WTC11 (cell line): ENCODE data around the gene MMP8. TPM values are rescaled to one million over a fixed set of nuclear protein-coding genes. Genes with fewer than 3 reads are reported as not detected.
"Not testable (repeated sequence)": the region's sequence is repeated elsewhere in the genome, so short reads cannot be mapped to it uniquely, and the experiment has no call there.

Experiments
- ATAC-seq: fragments of 200-7000 bp; cut with Tn5 transposase; 2 replicates; pipeline ENCODE4 v1.10.0; 2021; ENCODE audit warnings: mild to moderate bottlenecking, moderate library complexity
- CTCF ChIA-PET: fragments of 300-600 bp; sonication (Branson Sonifier 250); formaldehyde crosslinking; loops from one replicate; lab custom pipeline; 2021; ENCODE audit warnings: antibody characterized with exemption; lab: Charles Lee
- POLR2A ChIA-PET: fragments of 350-600 bp; sonication (Branson Sonifier 250); formaldehyde crosslinking; loops from one replicate; lab custom pipeline; 2021; ENCODE audit warnings: antibody characterized with exemption; lab: Charles Lee
- DNase-seq: peaks from one replicate; pipeline ENCODE4 v3.0.0; 2021; ENCODE audit warnings: low spot score
- H3K27ac Mint-ChIP-seq: 2 replicates; pipeline ENCODE4 v1.8.0; 2021; ENCODE audit warnings: mixed read lengths
- H3K27me3 Mint-ChIP-seq: 2 replicates; pipeline ENCODE4 v1.8.0; 2021; ENCODE audit warnings: low read depth, mild to moderate bottlenecking, moderate library complexity, mixed read lengths
- H3K36me3 Mint-ChIP-seq: 2 replicates; pipeline ENCODE4 v1.8.0; 2021; ENCODE audit warnings: mixed read lengths
- H3K4me1 Mint-ChIP-seq: 2 replicates; pipeline ENCODE4 v1.8.0; 2022; ENCODE audit warnings: mixed read lengths
- H3K4me3 Mint-ChIP-seq: 2 replicates; pipeline ENCODE4 v1.8.0; 2021; ENCODE audit warnings: mild to moderate bottlenecking, moderate library complexity, mixed read lengths
- H3K9me3 Mint-ChIP-seq: 2 replicates; pipeline ENCODE4 v1.8.0; 2021; ENCODE audit warnings: mixed read lengths
- ELF4 ChIP-seq: sonication (generic); formaldehyde crosslinking; IDR thresholded peaks from 2 replicates; pipeline ENCODE4 v1.8.1; 2022; ENCODE audit warnings: low read depth, mild to moderate bottlenecking, moderate library complexity, missing genetic modification reagents
- EMX1 ChIP-seq: fragments of 250-450 bp; sonication (Bioruptor Pico); IDR thresholded peaks from 2 replicates; pipeline ENCODE4 v1.8.0; 2021; ENCODE audit warnings: mild to moderate bottlenecking
- FOXP1 ChIP-seq: sonication (generic); formaldehyde crosslinking; IDR thresholded peaks from 2 replicates; pipeline ENCODE4 v1.8.0; 2022; ENCODE audit warnings: missing genetic modification reagents, mild to moderate bottlenecking, moderate library complexity, borderline replicate concordance
- RELA ChIP-seq: sonication (generic); formaldehyde crosslinking; IDR thresholded peaks from 2 replicates; pipeline ENCODE4 v1.8.1; 2022; ENCODE audit warnings: missing genetic modification reagents, mild to moderate bottlenecking, borderline replicate concordance
- SOX15 ChIP-seq: fragments of 250-450 bp; sonication (Bioruptor Pico); IDR thresholded peaks from 2 replicates; pipeline ENCODE4 v1.9.0; 2021; ENCODE audit warnings: mild to moderate bottlenecking
- USF1 ChIP-seq: sonication (generic); formaldehyde crosslinking; IDR thresholded peaks from 2 replicates; pipeline ENCODE4 v1.8.0; 2022; ENCODE audit warnings: mild to moderate bottlenecking, missing genetic modification reagents
- ZNF671 ChIP-seq: fragments of 250-450 bp; sonication (Bioruptor Pico); IDR thresholded peaks from 2 replicates; pipeline ENCODE4 v1.8.0; 2021; ENCODE audit warnings: mild to moderate bottlenecking
- total RNA-seq: library from RNA; stranded (reverse); gene quantifications from 3 replicates; pipeline ENCODE4 v1.2.3, GENCODE V29; 2021
- TF ChIP-seq, protein P1 (sequence below): sonication (generic); formaldehyde crosslinking; IDR thresholded peaks from 2 replicates; pipeline ENCODE4 v1.8.0; 2022; ENCODE audit warnings: missing genetic modification reagents
- TF ChIP-seq, protein P2 (sequence below): sonication (generic); formaldehyde crosslinking; IDR thresholded peaks from 2 replicates; pipeline ENCODE4 v1.8.1; 2023; ENCODE audit warnings: mild to moderate bottlenecking, missing genetic modification reagents
- TF ChIP-seq, protein P3 (sequence below): fragments of 200-600 bp; IDR thresholded peaks from 2 replicates; pipeline ENCODE4 v1.8.0; 2022; ENCODE audit warnings: antibody characterized with exemption
- TF ChIP-seq, protein P4 (sequence below): sonication (generic); formaldehyde crosslinking; IDR thresholded peaks from 2 replicates; pipeline ENCODE4 v1.8.0; 2022; ENCODE audit warnings: mild to moderate bottlenecking, missing genetic modification reagents

MMP8 gene
- total RNA-seq, 1 experiment from 2014 or later: not detected

GRCh38 chr11:102734650-102735049, 9.9 kb upstream of the MMP8 start (continued):
- TF ChIP-seq, protein P1, sequence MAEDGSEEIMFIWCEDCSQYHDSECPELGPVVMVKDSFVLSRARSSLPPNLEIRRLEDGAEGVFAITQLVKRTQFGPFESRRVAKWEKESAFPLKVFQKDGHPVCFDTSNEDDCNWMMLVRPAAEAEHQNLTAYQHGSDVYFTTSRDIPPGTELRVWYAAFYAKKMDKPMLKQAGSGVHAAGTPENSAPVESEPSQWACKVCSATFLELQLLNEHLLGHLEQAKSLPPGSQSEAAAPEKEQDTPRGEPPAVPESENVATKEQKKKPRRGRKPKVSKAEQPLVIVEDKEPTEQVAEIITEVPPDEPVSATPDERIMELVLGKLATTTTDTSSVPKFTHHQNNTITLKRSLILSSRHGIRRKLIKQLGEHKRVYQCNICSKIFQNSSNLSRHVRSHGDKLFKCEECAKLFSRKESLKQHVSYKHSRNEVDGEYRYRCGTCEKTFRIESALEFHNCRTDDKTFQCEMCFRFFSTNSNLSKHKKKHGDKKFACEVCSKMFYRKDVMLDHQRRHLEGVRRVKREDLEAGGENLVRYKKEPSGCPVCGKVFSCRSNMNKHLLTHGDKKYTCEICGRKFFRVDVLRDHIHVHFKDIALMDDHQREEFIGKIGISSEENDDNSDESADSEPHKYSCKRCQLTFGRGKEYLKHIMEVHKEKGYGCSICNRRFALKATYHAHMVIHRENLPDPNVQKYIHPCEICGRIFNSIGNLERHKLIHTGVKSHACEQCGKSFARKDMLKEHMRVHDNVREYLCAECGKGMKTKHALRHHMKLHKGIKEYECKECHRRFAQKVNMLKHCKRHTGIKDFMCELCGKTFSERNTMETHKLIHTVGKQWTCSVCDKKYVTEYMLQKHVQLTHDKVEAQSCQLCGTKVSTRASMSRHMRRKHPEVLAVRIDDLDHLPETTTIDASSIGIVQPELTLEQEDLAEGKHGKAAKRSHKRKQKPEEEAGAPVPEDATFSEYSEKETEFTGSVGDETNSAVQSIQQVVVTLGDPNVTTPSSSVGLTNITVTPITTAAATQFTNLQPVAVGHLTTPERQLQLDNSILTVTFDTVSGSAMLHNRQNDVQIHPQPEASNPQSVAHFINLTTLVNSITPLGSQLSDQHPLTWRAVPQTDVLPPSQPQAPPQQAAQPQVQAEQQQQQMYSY (CRISPR knock-in tag): no peak

GRCh38 chr11:102733232-102733875, 8.6 kb upstream of the MMP8 start:
- ChIA-PET CTCF (interaction anchor here (0.5 to 1.4 kb wide), 6 partner anchors 47 to 376 kb away, joined by 3 to 5 read pairs (median 3); partner anchors contain the start of genes DYNC2H1, MMP1 and MMP10), POLR2A (no interaction called here)
- H3K4me3 Mint-ChIP-seq: no peak overlapping the region
- H3K27ac Mint-ChIP-seq: no peak overlapping the region
- H3K9me3 Mint-ChIP-seq: no peaks in the 10 kb centered on the region
- H3K27me3 Mint-ChIP-seq: no peaks in the 10 kb centered on the region
- ATAC-seq (peak; percentile 99), DNase-seq (peak; percentile 86)
- H3K36me3 Mint-ChIP-seq: no peaks in the 10 kb centered on the region
- H3K4me1 Mint-ChIP-seq: peaks cover 4% of the 10 kb centered on the region
- TF ChIP-seq SOX15 (no peak), EMX1 (CRISPR knock-in tag) (no peak), USF1 (CRISPR knock-in tag) (no peak), ELF4 (CRISPR knock-in tag) (no peak), RELA (CRISPR knock-in tag) (no peak)
- TF ChIP-seq, protein P2, sequence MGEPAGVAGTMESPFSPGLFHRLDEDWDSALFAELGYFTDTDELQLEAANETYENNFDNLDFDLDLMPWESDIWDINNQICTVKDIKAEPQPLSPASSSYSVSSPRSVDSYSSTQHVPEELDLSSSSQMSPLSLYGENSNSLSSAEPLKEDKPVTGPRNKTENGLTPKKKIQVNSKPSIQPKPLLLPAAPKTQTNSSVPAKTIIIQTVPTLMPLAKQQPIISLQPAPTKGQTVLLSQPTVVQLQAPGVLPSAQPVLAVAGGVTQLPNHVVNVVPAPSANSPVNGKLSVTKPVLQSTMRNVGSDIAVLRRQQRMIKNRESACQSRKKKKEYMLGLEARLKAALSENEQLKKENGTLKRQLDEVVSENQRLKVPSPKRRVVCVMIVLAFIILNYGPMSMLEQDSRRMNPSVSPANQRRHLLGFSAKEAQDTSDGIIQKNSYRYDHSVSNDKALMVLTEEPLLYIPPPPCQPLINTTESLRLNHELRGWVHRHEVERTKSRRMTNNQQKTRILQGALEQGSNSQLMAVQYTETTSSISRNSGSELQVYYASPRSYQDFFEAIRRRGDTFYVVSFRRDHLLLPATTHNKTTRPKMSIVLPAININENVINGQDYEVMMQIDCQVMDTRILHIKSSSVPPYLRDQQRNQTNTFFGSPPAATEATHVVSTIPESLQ (CRISPR knock-in tag): no peak
- TF ChIP-seq, protein P3, sequence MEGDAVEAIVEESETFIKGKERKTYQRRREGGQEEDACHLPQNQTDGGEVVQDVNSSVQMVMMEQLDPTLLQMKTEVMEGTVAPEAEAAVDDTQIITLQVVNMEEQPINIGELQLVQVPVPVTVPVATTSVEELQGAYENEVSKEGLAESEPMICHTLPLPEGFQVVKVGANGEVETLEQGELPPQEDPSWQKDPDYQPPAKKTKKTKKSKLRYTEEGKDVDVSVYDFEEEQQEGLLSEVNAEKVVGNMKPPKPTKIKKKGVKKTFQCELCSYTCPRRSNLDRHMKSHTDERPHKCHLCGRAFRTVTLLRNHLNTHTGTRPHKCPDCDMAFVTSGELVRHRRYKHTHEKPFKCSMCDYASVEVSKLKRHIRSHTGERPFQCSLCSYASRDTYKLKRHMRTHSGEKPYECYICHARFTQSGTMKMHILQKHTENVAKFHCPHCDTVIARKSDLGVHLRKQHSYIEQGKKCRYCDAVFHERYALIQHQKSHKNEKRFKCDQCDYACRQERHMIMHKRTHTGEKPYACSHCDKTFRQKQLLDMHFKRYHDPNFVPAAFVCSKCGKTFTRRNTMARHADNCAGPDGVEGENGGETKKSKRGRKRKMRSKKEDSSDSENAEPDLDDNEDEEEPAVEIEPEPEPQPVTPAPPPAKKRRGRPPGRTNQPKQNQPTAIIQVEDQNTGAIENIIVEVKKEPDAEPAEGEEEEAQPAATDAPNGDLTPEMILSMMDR: peak; percentile 84

DNA sequence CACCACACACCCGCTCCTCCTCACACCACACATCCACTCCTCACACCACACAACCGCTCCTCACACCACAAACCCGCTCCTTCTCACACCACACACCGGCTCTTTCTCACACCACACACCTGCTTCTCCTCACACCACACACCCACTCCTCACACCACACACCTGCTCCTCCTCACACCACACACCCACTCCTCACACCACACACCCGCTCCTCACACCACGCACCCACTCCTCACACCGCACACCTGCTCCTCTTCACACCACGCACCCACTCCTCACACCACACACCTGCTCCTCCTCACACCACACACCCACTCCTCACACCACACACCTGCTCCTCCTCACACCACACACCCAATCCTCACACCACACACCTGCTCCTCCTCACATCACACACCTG, 6.2 kb upstream of the MMP8 start:
- H3K9me3 Mint-ChIP-seq, POLR2A ChIA-PET, H3K27ac Mint-ChIP-seq, H3K4me3 Mint-ChIP-seq, DNase-seq, ATAC-seq, H3K27me3 Mint-ChIP-seq, H3K4me1 Mint-ChIP-seq, CTCF ChIA-PET, H3K36me3 Mint-ChIP-seq: not testable (repeated sequence)

DNA sequence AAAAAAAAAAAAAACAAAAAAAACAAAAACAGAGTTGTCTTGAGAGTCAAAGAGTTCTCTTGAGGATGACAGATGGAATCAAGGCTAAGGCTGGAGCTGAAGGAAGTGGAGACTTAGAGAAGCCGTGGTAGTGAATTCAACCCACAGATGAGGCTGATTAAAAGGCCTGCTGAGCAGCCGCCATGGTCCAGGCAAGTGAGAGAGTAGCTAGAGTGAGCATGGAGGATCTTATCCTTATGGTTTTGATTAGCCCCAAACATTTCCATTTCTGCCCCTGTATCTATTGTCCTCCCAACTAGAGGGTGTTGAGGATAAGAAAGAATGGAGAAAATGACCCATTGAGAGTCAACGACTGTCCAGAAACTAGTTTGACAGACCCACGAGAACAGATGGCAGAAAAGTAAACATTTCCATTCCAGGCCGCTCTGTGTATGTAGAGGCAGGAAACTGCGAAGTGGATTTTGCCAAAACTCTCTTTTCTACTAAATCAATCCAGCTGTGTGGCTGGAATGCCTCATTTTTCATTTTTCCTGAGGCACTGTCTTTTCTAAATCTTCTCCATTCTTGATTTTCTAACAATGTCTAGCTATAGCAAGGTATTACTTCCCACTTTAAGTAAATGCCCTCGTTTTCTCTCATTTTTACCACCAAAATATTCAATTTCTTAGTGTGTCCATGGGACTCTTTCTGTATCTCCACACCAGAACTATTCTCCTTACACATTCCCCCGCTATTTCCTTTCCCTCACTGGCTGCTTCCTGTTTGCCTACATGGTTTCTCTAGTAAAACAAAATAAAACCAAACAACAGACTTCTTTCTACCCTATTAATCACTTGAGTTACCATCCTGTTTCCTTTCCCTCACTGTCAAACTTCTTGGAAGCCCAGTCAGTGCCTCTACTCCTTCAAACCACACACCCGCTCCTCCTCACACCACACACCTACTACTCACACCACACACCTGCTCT, 5.4 kb upstream of the MMP8 start:
- Mint-ChIP-seq H3K4me3 (no peak overlapping the region), H3K4me1 (peaks cover 4% of the 10 kb centered on the region), H3K27ac (no peak overlapping the region), H3K9me3 (no peaks in the 10 kb centered on the region), H3K36me3 (no peaks in the 10 kb centered on the region), H3K27me3 (no peaks in the 10 kb centered on the region)
- no peak for ATAC-seq
- CTCF ChIA-PET: no interaction called here
- no peak for DNase-seq
- POLR2A ChIA-PET: interaction anchor here (0.7 kb wide), 1 partner anchor 7 kb away, joined by 3 read pairs; no protein-coding TSS in a partner anchor
- TF ChIP-seq, protein P4, sequence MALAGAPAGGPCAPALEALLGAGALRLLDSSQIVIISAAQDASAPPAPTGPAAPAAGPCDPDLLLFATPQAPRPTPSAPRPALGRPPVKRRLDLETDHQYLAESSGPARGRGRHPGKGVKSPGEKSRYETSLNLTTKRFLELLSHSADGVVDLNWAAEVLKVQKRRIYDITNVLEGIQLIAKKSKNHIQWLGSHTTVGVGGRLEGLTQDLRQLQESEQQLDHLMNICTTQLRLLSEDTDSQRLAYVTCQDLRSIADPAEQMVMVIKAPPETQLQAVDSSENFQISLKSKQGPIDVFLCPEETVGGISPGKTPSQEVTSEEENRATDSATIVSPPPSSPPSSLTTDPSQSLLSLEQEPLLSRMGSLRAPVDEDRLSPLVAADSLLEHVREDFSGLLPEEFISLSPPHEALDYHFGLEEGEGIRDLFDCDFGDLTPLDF: no peak
- TF ChIP-seq FOXP1 (CRISPR knock-in tag): no peak
- no peak for TF ChIP-seq ZNF671 (CRISPR knock-in tag)
- no peak for TF ChIP-seq SOX15
